Stimulated activated CD8-positive, alpha-beta memory T cell treated with anti-CD3 and anti-CD28 coated beads, Interleukin-4, amount 100 ng/mL, for 48 hours (primary cell): ENCODE results near the gene NPPC.
"Not testable (repeated sequence)": the region's sequence is repeated elsewhere in the genome, so short reads cannot be mapped to it uniquely, and the experiment has no call there.

Experiments used
- DNase-seq: peaks from one replicate; pipeline ENCODE4 v3.0.0-alpha.2; 2020

Gene NPPC

DNA sequence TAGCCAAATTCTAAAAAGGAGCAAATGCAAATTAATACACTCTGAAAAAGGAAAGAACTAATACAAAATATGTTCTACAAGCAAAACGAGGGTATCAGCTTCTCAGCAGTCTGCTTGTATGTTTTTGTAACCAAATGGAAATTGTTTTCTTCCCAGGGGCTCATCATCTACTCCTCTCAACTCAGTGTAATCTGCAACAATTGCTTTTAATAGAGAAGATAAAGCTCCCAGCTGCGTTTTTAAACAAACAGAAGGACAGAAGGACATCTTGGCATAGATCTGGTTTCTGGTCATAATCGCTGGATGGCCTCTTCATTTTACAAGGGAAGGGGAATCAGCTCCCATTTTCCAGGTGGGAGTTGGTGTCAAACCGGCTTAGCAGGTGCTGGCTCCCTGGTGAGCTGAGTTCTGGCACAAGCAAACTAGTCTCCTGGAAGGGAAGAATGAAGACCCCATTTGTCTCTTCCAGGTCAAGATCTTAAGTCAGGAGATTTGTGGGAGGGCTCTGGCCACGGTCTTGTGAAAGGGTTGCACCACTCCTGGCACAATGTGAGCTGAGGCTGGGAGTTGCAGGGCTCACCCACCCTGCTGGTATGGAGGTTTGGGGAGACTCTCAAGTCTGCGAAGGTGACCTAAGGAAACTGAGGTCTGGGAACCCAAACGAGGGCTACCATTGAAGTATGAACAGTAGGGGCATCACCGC is 41.6 kb downstream of the NPPC start:
- DNase-seq: no peak

DNA sequence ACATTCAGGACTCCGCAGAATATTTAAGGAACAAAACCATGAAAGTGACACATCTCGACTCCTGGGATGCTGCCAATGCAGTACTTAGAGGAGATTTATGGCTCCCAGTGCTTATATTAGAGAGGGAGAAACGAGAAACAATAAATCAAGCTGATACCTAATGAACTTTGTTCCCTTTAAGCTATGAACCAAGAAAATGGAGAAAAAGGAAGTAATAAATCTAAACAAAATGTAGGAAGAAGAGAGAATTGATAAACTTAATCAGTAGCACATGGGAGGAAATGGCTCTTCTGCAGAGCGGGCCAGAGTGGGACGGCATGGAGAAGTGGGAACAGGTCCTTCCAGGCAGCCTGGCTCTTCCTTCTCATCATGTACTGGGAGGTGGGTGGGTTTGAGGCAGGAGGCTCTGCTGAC is 42.7 kb downstream of the NPPC start:
- no peak for DNase-seq

DNA sequence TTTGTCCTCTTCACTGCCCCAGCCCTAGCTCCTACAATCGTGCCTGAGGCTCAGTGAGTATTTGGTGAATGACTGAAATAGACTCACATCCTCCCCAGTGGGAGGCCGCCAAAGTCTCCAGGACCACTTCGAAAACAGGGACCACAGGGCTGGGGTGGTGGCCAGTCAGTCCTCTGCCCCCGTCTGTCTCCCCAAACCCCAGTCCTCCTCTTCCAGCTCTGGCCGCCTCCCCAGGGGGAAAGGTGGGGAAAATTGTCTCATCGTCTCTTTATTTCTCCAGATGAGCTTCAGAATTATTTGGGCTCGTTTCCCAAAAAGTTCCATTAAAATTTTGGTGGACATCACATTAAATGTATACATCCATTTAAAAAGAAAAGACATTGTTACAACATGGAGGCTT is 43.5 kb downstream of the NPPC start:
- DNase-seq: no peak

DNA sequence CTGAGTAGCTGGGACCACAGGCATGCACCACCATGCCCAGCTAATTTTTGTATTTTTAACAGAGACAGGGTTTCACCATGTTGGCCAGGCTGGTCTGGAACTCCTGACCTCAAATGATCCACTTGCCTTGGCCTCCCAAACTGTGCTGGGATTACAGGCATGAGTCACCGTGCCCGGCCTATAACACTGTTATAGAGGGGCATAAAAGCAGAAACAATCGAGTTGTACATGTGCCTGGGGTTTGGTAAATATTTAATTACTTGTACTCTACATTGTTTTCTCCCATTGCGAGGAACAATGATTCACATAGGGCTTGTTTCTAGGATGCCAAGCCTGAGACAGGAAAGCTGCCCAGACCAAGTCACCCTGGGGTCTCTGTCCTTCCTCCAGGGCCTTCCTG is 45.8 kb downstream of the NPPC start:
- DNase-seq: not testable (repeated sequence)

DNA sequence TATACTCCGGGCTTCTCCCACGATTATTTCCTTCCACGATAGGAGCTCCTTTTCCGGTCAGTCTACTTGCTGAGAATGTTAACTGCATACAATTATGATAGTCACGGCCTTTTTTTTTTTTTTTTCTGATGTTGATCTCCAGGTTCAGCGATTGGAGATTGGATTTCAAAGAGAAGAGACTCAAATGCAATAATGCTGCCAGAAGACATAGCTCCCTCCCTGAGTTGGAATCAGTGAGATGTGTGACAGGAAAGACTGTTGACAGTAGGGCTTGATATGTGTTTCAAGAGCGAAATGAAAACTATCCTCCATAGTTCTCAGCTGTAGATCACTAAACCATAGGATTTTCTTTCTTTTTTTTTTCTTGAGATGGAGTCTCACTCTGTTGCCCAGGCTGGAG is 47.0 kb downstream of the NPPC start:
- DNase-seq: no peak

DNA sequence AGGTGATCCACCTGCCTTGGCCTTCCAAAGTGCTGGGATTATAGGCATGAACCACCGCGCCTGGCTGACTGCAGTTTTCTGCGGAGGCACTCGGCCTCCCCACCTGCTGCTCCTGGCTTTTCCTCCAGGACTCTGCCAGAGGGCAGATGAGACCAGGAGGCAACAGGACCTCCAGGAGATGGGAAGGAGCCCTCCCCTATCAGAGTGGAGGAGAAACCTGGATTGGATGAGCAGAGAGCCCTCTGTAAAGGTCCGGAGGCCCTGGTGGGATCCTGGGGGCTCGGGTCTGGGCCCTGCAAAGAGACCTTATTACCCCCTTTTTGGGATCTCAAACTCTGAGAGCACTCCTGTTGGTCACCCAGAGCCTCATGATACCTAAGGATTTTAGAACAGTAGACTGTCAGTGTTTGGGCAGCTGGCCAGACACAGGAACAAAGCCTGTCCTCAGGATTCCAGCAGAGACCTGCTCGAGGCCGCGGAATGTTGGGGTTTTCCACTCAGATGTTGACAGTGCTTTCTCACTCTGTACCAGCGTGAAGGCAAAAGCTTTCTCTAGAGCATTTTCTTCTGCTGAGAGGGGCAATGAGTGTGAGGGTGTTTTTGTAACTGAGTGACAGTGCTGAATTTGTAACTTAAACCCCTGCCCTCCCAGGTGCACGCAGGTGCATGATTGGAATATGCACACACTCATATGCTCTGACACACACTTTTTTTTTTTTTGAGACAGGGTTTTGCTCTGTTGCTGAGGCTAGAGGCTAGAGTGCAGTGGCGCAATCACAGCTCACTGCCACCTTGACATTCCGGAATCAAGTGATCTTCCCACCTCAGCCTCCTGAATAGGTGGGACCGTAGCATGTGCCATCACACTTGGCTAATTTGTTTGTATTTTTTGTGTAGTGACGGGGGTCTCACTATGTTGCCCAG is 48.4 kb downstream of the NPPC start:
- DNase-seq: no peak

DNA sequence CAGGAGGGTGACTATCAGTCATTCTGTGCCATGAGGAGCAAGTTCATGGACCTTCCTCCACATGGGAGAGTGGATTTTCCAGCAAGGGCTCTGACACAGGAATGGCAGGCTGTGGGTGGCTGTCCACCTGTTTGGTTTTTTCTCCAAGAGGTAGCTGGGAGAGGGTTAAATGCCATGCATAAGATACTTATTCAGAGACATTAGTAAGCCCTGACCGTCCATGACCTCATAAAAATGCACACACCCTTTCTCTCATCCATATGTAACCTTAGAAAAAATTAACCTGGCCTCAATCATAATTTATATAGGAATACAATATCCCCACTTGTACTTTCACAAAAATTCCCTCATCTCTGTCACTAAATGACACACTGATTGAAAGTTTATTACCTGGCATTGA is 51.3 kb downstream of the NPPC start:
- DNase-seq: no peak
